GM12874 (cell line): Measurements from ENCODE around the gene GNB1L.

Experiments used
- CTCF ChIP-seq: IDR thresholded peaks from 2 replicates; pipeline ENCODE4 v1.5.1; 2011; ENCODE audit warnings: low read depth, mild to moderate bottlenecking, control low read depth, low read length, moderate library complexity; ENCODE audit not compliant: insufficient read depth

GNB1L gene

DNA sequence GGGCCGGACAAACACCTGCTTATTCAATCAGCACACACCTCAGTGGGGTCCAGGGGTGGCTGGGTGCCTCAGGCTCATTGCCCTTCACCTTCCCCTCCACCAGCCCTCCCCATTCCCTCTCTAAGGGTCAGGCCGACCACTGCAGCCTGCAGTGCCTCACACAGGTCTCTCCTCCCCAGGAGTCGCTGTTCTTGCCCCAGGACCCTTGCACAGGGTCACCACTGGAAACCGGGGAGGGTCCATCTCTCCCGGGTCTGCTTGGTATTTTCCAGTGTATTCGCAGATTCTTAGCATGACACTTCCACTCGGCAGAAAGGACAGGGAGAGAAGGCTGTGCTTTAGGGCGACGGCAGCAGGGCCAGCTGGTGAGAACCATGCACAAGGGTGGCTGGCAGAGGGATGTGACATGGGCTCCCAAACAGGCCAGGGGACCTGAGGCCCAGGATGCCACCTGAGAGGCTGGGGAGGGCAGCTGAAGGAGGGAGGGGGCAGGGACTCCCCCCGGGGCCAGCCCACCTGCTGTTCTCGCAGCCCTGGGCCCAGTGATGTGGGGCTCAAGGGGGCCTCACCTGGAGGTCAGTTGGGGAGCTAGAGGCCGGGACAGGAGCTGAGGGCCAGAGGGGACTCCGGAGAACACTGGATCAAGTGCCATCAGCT lies 110.2 kb downstream of the GNB1L start:
- no peak for TF ChIP-seq CTCF

DNA sequence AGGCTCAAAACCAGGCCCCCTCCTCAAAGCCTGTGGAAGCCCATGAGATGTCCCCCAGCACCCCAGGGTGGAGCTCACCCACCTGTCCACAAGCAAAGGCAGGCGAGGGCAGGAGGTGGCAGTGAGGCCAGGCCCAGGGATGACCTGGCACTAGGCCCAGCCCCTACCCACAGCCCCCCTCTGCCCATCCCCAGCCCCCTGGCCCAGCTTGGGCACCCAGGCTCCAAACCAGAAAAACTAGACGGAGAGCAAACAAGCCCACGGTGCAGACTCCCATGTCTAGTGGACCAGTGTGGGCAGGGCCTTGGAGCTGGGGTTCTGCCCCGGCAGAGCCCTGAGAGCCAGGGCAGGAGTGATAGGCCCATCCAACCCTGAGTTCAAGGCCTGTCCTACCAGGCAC lies 111.0 kb downstream of the GNB1L start:
- TF ChIP-seq CTCF = no peak

GRCh38 chr22:19743081-19743480 lies 111.6 kb downstream of the GNB1L start:
- TF ChIP-seq CTCF = no peak

DNA sequence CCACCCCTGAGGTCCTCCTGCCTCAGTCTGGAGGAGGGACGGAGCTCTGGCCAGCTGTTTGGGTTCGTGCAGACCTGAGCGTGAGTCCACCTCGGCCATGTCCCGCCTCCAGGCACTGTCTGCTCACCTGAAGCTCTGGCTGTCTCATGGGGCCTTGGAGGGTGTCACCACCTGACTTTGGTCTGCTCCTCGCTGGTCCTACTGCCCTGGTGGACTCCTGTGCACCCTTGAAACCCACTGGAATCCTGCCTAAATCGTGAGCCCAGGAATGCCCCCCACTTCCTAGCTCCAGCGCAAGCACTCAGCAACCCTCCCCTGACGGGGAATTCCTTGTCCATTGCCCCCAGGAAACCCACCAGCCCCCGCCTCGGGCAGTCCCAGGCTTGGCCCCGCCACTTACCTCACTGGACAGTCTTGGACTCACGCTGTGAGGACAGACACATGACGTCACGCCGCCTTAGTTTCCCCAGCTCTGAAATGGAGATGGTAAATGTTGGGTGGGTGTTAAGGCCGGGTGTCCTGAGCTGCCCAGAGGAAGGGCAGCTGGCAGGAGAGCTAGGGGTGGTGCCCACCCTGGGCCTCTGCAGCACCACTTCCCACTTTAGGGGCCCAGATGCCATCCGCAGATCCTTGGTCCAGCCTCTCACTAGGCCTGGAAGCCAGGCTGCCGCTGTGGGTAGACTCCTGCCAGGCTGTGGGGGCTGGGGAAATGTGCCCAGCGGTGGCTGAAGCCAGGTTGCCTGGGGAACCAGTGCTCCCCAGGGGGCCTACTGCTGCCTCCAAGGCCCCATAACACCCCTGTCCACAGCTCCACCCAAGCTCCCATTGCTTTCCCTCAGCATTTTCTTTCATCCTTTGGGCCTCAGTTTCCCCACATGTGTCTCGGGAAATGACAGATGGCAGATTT lies 112.3 kb downstream of the GNB1L start:
- no peak for TF ChIP-seq CTCF

- TF ChIP-seq CTCF = no peak
These were observed 113.6 kb downstream of the GNB1L start for GRCh38 chr22:19741053-19741452.

DNA sequence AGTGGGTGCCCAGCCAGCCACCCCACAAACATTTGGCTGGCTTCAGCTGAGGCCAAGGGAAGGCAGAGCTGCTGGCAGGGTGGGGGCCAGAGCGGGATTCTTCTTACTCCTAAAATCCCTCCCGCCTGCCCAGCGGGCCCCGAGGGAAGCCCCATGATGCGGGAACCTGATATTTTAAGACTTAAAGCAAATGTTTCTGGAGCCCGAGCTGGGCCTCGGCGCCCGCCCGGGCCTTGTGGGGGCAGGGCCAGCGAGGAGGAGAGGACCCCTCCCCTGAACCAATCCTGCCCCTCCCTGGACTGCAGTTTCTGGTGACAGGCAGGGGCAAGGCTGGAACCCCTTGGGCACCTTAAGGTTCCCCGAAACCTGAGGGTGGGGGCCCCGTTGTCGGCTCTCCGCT lies 114.1 kb downstream of the GNB1L start:
- TF ChIP-seq CTCF = no peak

DNA sequence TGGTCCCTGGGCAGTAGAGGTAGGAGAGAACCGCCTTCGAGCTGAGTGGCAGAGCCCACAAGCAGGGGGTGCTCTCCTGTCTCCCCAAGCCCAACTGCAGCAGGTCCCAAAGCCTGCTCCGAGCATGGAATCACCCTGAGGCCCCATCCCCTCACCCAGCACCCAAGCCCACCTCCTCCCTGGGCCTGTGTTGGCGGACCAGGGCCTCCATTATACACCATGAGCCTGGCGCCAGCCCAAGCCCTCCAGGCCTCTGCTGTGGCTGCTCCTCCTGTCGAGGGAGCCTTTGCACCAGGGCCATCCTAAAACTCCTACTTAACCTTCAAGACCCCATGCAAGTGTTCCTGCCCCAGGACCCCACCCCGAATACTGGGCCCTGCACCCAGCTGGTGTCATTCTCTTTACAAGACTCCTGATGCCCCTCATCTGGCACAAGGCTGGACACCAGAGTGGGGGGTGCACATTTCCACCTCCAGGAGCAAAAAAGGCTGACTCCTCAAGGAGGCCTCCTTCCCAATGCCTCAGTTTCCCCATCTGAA lies 114.7 kb downstream of the GNB1L start:
- no peak for TF ChIP-seq CTCF
